C4-2B (cell line): ENCODE results near the gene TNS1.

Experiments
- CTCF ChIP-seq: fragments of 450-650 bp; conservative IDR thresholded peaks from 2 replicates; pipeline ENCODE4 v1.5.1; 2017; ENCODE audit warnings: mild to moderate bottlenecking
- ZFX ChIP-seq: fragments of 450-650 bp; IDR thresholded peaks from 2 replicates; pipeline ENCODE4 v1.6.1; 2017

GRCh38 chr2:217983276-217984233 is 19.2 kb downstream of the TNS1 start:
- TF ChIP-seq CTCF (no peak), ZFX (no peak)
